MM.1S (cell line): ENCODE measurements around the gene COG8.

Experiments used
- CTCF ChIP-seq: fragments of 300-600 bp; sonication (generic); IDR thresholded peaks from 2 replicates; pipeline ENCODE4 v1.5.1; 2016; ENCODE audit warnings: antibody characterized with exemption, low read length, mixed read lengths
- EZH2 ChIP-seq: fragments of 300-600 bp; sonication (generic); optimal IDR thresholded peaks from 2 replicates; pipeline ENCODE3; 2017; ENCODE audit warnings: low read depth, mild to moderate bottlenecking, antibody characterized with exemption, low read length, mixed read lengths

- TF ChIP-seq CTCF: no peak
- TF ChIP-seq EZH2: no peak
Observed at GRCh38 chr16:69320740-69321073, 18.7 kb downstream of the COG8 start.
